ENCODE results near the gene SRRM1. TPM values are rescaled to one million over a fixed set of nuclear protein-coding genes. Genes with fewer than 3 reads are reported as not detected.
A peak's percentile ranks its signal among the peaks of the same experiment; 100 is the strongest.
"Not testable (repeated sequence)": the region's sequence is repeated elsewhere in the genome, so short reads cannot be mapped to it uniquely, and the experiment has no call there.

SRRM1 gene
- total RNA-seq, 1 donor from 2014 or later, result 50.4 TPM

DNA sequence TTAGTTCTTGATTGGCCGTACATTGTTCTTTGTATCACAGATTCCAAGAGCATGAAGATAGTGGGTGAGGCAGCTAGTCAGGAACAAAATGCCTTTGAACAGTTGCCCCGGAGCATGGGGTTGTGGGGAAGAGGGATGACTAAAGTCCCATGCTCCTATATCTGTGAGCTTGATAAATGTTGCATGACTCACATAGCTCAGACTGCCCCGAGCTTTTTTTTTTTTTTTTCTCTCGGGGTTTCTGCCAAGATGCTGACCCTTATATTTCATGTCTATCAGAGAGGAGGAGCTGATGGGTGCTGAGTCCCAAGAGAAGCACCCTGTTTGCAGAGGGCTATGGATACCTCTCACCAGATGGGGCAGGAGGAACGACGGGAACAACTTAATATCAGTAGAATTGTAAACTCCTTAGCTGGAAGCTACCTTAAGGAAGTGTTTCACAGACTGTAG lies 40.6 kb downstream of the SRRM1 start:
- intact Hi-C loops (cut with DNase I), result no loop called here
- peak; percentile 49 for ATAC-seq (ENCODE audit: poor library complexity)

GRCh38 chr1:24688033-24688432 lies 44.9 kb downstream of the SRRM1 start:
- ATAC-seq (ENCODE audit: poor library complexity), result no peak
- intact Hi-C loops (cut with DNase I), result loop anchor here (2.0 kb wide), 1 partner anchor 143 kb away; no protein-coding TSS in a partner anchor

More for the DNA sequence above, 40.6 kb downstream of the SRRM1 start:
- no peak for DNase-seq

DNA sequence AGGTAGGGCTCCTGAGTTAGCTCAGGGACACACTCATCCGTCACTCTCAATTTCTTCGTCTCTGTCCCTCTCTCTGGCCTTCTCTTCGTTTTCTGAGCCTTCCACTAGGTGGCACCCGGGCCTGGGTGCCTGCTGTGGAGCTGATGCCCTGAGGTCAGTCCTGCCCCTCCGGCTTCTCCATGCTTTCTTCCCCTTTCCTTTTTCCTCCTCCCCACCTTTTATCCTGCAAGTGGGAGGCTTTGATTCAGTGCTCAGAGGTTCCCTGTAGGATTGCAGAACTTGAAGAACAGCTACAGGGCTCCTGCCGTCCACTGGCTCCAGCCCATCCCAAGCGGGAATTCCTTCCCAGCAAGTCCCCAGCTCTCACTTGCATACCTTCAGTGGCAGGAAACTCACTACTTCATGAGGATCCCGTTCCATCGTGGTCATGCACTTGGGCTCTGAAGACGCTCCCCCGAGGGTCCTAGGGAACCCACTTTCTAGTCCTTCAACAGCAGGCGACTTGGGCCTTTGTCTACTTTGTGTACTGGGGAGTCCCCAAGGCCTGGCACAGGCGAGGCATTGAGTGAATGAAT lies 45.6 kb downstream of the SRRM1 start:
- DNase-seq, result peak; percentile 83
- peak; percentile 92 for ATAC-seq (ENCODE audit: poor library complexity)
- intact Hi-C loops (cut with DNase I), result loop anchor here (2.0 kb wide), 1 partner anchor 142 kb away; no protein-coding TSS in a partner anchor

More at GRCh38 chr1:24688033-24688432, 44.9 kb downstream of the SRRM1 start:
- DNase-seq, result no peak

- intact Hi-C loops (cut with DNase I), result loop anchor here (5.0 kb wide), 1 partner anchor 56 kb away; the partner anchor contains the start of gene CLIC4
- no peak for DNase-seq
- ATAC-seq (ENCODE audit: poor library complexity), result no peak
These were observed 47.9 kb downstream of the SRRM1 start for GRCh38 chr1:24691051-24691450.

- intact Hi-C loops (cut with DNase I), result loop anchor here (5.0 kb wide), 1 partner anchor 55 kb away; the partner anchor contains the start of gene CLIC4
- DNase-seq, result no peak
- no peak for ATAC-seq (ENCODE audit: poor library complexity)
These were observed 49.4 kb downstream of the SRRM1 start for GRCh38 chr1:24692351-24692980.

DNA sequence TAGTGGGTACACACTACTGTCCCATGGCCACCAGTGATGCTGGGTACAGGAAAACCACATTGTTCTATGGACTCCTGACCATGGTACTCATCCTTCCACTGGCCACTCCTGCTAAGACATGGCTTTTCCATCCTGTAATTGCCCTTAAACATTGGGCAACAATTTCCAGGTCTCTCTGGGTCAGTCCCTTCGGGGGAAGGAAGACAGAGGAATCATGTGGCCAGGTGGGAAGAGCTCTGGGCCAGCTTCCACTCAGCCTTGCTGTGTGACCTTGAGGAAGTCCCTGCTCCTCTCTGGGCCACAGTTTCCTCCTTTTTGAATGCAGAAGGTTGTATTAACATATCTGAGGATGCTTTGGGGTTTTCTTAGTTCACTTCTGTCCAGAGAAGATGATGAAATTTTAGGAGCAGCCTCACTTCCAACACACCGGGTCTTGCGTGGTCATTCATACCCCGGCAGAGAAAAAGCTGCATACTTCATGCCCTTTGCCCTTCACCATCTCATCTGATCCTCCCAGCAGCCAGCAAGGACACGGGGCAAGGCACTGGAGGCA lies 50.8 kb downstream of the SRRM1 start:
- ATAC-seq (ENCODE audit: poor library complexity) (peak; percentile 0), DNase-seq (no peak)
- intact Hi-C loops (cut with DNase I), result loop anchor here (5.0 kb wide), 1 partner anchor 53 kb away; the partner anchor contains the start of gene CLIC4

GRCh38 chr1:24694380-24694843 lies 51.3 kb downstream of the SRRM1 start:
- DNase-seq (peak; percentile 77), ATAC-seq (ENCODE audit: poor library complexity) (peak; percentile 91)
- intact Hi-C loops (cut with DNase I), result loop anchor here (5.0 kb wide), 1 partner anchor 53 kb away; the partner anchor contains the start of gene CLIC4

GRCh38 chr1:24695202-24695974 lies 52.3 kb downstream of the SRRM1 start:
- DNase-seq (peak; percentile 68), ATAC-seq (ENCODE audit: poor library complexity) (peak; percentile 40)
- intact Hi-C loops (cut with DNase I), result no loop called here

DNA sequence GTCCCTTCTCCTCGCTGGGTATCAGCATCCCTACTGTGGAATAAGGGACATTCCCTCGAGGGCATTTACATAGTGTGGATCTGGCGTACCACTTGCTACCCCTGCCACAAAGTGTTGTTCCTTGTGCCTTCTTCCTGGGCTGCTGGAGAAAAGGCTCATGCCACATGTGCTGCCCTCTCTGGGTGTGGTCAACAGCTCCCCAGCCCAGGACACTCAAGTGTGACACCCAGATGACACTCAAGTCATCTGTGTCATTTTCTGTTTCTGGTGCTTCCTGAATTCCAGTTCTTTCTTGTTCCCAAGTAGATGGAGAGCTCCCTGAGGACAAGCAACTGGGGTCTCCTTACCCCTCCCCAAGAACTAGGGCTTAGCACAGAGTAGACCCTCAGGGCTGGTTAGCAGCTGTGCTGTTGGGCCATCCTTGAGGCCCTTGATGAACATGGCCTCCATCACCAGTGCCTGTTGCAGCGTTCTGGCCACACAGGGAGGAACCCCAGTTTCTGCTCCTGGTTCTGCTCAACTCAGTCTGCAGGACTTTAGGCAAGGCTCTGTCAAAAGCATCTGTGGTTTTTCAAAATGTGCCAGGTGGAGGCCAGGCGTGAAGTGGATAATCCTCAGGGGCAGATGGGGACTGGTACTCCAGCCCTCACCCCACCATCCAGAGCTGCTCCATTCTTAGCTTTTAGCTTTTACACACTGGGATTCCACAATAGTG lies 53.1 kb downstream of the SRRM1 start:
- ATAC-seq (ENCODE audit: poor library complexity) (no peak), DNase-seq (no peak)
- intact Hi-C loops (cut with DNase I), result no loop called here

- intact Hi-C loops (cut with DNase I), result no loop called here
- no peak for ATAC-seq (ENCODE audit: poor library complexity)
- DNase-seq, result no peak
These were observed 53.7 kb downstream of the SRRM1 start for GRCh38 chr1:24696756-24697330.

DNA sequence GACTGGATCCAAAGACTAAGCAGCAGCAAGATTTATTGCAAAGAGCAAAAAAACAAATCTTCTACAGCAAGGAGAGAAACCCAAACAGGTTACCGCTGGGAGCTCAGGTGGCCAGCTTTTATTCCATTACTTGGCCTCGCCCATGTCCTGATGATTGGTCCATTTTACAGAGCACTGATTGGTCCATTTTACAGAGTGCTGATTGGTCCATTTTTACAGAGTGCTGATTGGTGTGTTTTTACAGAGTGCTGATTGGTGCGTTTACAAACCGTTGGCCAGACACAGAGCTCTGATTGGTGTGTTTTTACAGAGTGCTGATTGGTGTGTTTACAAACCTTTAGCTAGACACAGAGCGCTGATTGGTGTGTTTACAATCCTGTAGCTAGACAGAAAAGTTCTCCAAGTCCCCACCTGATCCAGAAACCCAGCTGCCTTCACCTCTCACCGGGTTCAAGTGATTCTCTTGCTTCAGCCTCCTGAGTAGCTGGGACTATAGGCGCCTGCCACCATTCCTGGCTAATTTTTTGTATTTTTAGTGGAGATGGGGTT lies 54.4 kb downstream of the SRRM1 start:
- ATAC-seq (ENCODE audit: poor library complexity); intact Hi-C loops (cut with DNase I); DNase-seq: not testable (repeated sequence)

DNA sequence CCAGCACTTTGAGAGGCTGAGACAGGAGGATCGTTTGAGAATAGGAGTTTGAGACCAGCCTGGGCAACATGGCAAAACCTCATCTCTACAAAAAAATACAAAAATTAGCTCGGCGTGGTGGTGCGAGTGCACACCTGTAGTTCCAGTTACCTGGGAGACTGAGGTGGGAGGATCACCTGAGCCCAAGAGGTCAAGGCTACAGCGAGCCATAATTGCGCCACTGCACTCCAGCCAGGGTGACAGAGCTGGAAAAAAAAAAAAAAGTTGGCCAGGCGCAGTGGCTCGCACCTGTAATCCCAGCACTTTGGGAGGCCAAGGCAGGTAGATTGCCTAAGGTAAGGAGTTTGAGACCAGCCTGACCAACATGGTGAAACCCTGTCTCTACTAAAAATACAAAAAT lies 55.2 kb downstream of the SRRM1 start:
- DNase-seq; ATAC-seq (ENCODE audit: poor library complexity); intact Hi-C loops (cut with DNase I): not testable (repeated sequence)

DNA sequence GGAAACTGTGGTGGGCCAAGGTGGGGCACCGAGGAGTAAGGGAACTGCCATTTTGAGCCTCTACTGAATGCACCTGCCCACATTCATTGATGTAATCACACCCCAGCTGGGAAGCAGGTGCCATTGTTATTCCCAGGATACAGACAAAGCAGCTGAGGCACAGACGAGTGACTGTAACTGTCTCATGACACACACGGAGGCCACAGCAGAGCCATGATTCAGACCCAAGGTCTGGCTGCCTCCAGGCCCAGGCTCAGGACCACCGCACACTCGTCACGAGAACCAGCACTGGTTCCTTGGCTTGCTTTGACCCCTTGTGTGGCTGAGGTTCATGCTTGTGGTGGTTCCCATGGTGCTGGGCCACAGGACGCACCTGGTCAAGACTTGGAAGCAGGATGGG lies 56.5 kb downstream of the SRRM1 start:
- intact Hi-C loops (cut with DNase I), result no loop called here
- ATAC-seq (ENCODE audit: poor library complexity), result no peak
- DNase-seq, result no peak

DNA sequence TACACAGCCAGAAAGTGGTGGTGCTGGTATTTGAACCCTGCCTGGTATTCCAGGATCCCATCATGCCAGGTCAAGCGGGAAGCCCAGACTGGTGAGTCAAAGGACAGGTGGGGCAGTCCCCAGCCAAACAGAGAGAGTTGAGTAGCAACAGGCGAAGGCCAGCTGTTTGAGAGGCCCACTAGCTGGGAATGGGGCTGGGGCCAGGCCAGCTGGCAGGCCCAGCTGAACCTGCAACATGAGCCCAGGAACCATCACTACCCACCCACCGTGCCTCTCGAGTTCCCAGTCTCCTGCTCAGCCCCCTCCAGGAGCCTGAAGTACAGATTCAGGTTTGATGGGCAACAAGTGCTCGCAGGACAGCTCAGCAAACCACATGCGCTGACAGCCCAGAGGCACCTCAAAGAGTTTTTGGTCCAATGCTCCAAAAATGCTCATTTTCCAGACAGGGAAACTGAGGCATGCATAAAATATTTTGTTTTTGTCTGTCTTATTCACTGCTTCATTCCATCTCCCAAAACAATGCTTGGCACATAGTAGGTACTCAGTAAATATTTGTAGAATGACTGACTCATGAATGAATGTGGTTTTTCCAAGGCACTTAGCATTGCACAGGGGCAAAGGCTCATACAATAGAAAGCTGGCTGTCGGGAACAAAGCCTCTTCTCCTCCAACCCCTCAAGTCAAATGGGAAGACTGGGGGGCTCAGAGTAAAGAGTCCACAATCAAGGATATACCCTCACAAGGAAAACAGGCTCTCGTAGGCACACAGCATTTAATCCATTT lies 59.6 kb downstream of the SRRM1 start:
- intact Hi-C loops (cut with DNase I), result no loop called here
- DNase-seq (no peak), ATAC-seq (ENCODE audit: poor library complexity) (peak; percentile 12)

GRCh38 chr1:24704411-24705259 lies 61.5 kb downstream of the SRRM1 start:
- no peak for ATAC-seq (ENCODE audit: poor library complexity)
- intact Hi-C loops (cut with DNase I), result no loop called here
- no peak for DNase-seq
